Esophagus muscularis mucosa (tissue), 3 donors: ENCODE data around the gene KANSL3.

ENCODE experiments used
- CTCF ChIP-seq, 3 experiments: fragments of 200-600 bp in 2 of 3; fragments of 450-650 bp in 1 of 3; sonication (generic) in 2 of 3; IDR thresholded peaks; one replicate each; pipeline ENCODE4 v1.5.1; 2017 to 2019; ENCODE audit warnings: antibody characterized with exemption in 3 of 3, mild to moderate bottlenecking in 2 of 3, moderate library complexity in 1 of 3
- POLR2A ChIP-seq: fragments of 450-650 bp; IDR thresholded peaks from one replicate; pipeline ENCODE4 v1.6.1; 2017; ENCODE audit warnings: antibody characterized with exemption, moderate library complexity, mild to moderate bottlenecking, low read depth

- no peak for TF ChIP-seq CTCF (IDR thresholded peaks at IDR 0.05)
- no peak for TF ChIP-seq POLR2A
These were observed 18.4 kb upstream of the KANSL3 start for GRCh38 chr2:96656540-96656939.
